Esophagus squamous epithelium (tissue), 5 donors: ENCODE results near the gene DNMT3B. TPM values are rescaled to one million over a fixed set of nuclear protein-coding genes. Genes with fewer than 3 reads are reported as not detected.

Source experiments
- DNase-seq: peaks from one replicate; lab custom pipeline; 2025; lab: John Stamatoyannopoulos, UW
- H3K27ac ChIP-seq, 4 donors: fragments of 200-600 bp; sonication (generic); one replicate each; pipeline ENCODE4 v1.5.1; 2016 to 2019; ENCODE audit warnings: mild to moderate bottlenecking in 1 of 4
- H3K27me3 ChIP-seq, 4 donors: fragments of 200-600 bp; sonication (generic); 1 replicate in 3 of 4; 2 replicates in 1 of 4; pipeline versions ENCODE4 v1.5.1 to v1.6.0; 2017 to 2021; ENCODE audit warnings: antibody characterized with exemption in 1 of 4
- H3K36me3 ChIP-seq, 3 donors: fragments of 200-600 bp; sonication (generic); one replicate each; pipeline ENCODE4 v1.5.1; 2016 to 2019
- H3K4me1 ChIP-seq, 3 donors: fragments of 200-600 bp; sonication (generic); one replicate each; pipeline ENCODE4 v1.5.1; 2017 to 2019
- H3K4me3 ChIP-seq, 4 donors: fragments of 200-600 bp; sonication (generic); 1 replicate in 3 of 4; 2 replicates in 1 of 4; pipeline ENCODE4 v1.5.1; 2016 to 2019; ENCODE audit warnings: mild to moderate bottlenecking in 2 of 4, moderate library complexity in 1 of 4
- H3K9me3 ChIP-seq, 3 donors: fragments of 200-600 bp; sonication (generic); one replicate each; pipeline ENCODE4 v1.5.1; 2016 to 2019
- CTCF ChIP-seq, 6 experiments: fragments of 450-650 bp in 4 of 6; fragments of 200-600 bp in 2 of 6; sonication (generic) in 2 of 6; IDR thresholded peaks; one replicate each; pipeline ENCODE4 v1.5.1; 2016 to 2019; ENCODE audit warnings: antibody characterized with exemption in 6 of 6, mild to moderate bottlenecking in 4 of 6, moderate library complexity in 4 of 6
- POLR2A ChIP-seq, 4 donors: fragments of 450-650 bp; IDR thresholded peaks; one replicate each; pipeline ENCODE4 v1.6.1; 2017; ENCODE audit warnings: antibody characterized with exemption in 4 of 4, mild to moderate bottlenecking in 4 of 4, moderate library complexity in 3 of 4
- WGBS, 2 donors: methylation state at CpG; one replicate each; pipeline ENCODE4 v1.1.5; 2018; 5-methylcytosine and 5-hydroxymethylcytosine counted together
- intact Hi-C: fragments of 100-400 bp; cut with DNase I; formaldehyde crosslinking; loops from one replicate; pipeline ENCODE4 v1.15.0; 2022
- total RNA-seq, 4 donors: library from RNA; depleted of rRNA; stranded (reverse); fragments of >200 nt; gene quantifications; one replicate each; pipeline ENCODE4 v1.1.0, GENCODE V29; 2016
- donor health status: DM: yes; HTN: yes; CAD: no.

Gene DNMT3B
- total RNA-seq, 4 donors from 2014 or later, result 0.44 to 2.2 (median 0.72) TPM

GRCh38 chr20:32804022-32804715 lies 42.0 kb downstream of the DNMT3B start:
- peaks cover 0 to 31% (median 0%) of the 10 kb centered on the region in 3 donors for H3K4me1 ChIP-seq
- H3K9me3 ChIP-seq, result no peaks in the 10 kb centered on the region
- intact Hi-C loops, result no loop called here
- no peaks in the 10 kb centered on the region for H3K27me3 ChIP-seq
- DNase-seq, result no peak
- H3K36me3 ChIP-seq, result peaks cover 0 to 26% (median 0%) of the 10 kb centered on the region in 3 donors
- TF ChIP-seq CTCF (IDR thresholded peaks at IDR 0.05) (no peak), POLR2A (IDR thresholded peaks at IDR 0.05) (no peak)
- peak overlapping the region in 2 of 4 donors; percentile 24 to 45 for H3K27ac ChIP-seq
- H3K4me3 ChIP-seq, result no peak overlapping the region
- 86 to 91% methylated on average over 7 to 8 of the region's 8 CpGs for WGBS, 2 donors

- Histone ChIP-seq H3K27me3 (no peaks in the 10 kb centered on the region), H3K36me3 (peaks cover 0 to 26% (median 0%) of the 10 kb centered on the region in 3 donors), H3K4me1 (peaks cover 0 to 31% (median 0%) of the 10 kb centered on the region in 3 donors), H3K9me3 (no peaks in the 10 kb centered on the region), H3K4me3 (no peak overlapping the region), H3K27ac (peak overlapping the region in 3 of 4 donors; percentile 9 to 45 (median 24))
- 88 to 100% methylated on average over 1 of the region's 3 CpGs for WGBS, 2 donors
- DNase-seq, result no peak
- TF ChIP-seq POLR2A (IDR thresholded peaks at IDR 0.05) (no peak), CTCF (IDR thresholded peaks at IDR 0.05) (no peak)
- intact Hi-C loops, result no loop called here
Observed at GRCh38 chr20:32804817-32805216, 42.6 kb downstream of the DNMT3B start.

- intact Hi-C loops, result no loop called here
- no peak for DNase-seq
- H3K9me3 ChIP-seq, result no peaks in the 10 kb centered on the region
- 88 to 91% methylated on average over 8 of the region's 8 CpGs for WGBS, 2 donors
- peaks cover 0 to 31% (median 0%) of the 10 kb centered on the region in 3 donors for H3K4me1 ChIP-seq
- no peaks in the 10 kb centered on the region for H3K27me3 ChIP-seq
- no peak overlapping the region for H3K4me3 ChIP-seq
- peaks cover 0 to 22% (median 0%) of the 10 kb centered on the region in 3 donors for H3K36me3 ChIP-seq
- peak overlapping the region in 3 of 4 donors; percentile 42 to 65 (median 57) for H3K27ac ChIP-seq
- TF ChIP-seq POLR2A (IDR thresholded peaks at IDR 0.05), result no peak
- TF ChIP-seq CTCF (IDR thresholded peaks at IDR 0.05), result no peak
Observed at GRCh38 chr20:32805721-32806120, 43.5 kb downstream of the DNMT3B start.

- 40 to 79% methylated on average over 5 of the region's 5 CpGs for WGBS, 2 donors
- Histone ChIP-seq H3K36me3 (peaks cover 0 to 15% (median 0%) of the 10 kb centered on the region in 3 donors), H3K9me3 (no peaks in the 10 kb centered on the region), H3K4me3 (no peak overlapping the region), H3K4me1 (peaks cover 0 to 31% (median 0%) of the 10 kb centered on the region in 3 donors), H3K27me3 (no peaks in the 10 kb centered on the region), H3K27ac (peak overlapping the region; percentile 5 to 65 (median 50))
- no peak for TF ChIP-seq POLR2A (IDR thresholded peaks at IDR 0.05)
- TF ChIP-seq CTCF (IDR thresholded peaks at IDR 0.05), result no peak
- intact Hi-C loops, result no loop called here
- DNase-seq, result no peak
Observed at GRCh38 chr20:32806356-32806755, 44.2 kb downstream of the DNMT3B start.

- H3K4me3 ChIP-seq, result no peak overlapping the region
- WGBS, 2 donors, result 68 to 90% methylated on average over 2 to 6 of the region's 9 CpGs
- intact Hi-C loops, result no loop called here
- peaks cover 0 to 6% (median 0%) of the 10 kb centered on the region in 3 donors for H3K36me3 ChIP-seq
- no peaks in the 10 kb centered on the region for H3K27me3 ChIP-seq
- H3K4me1 ChIP-seq, result peaks cover 0 to 31% (median 0%) of the 10 kb centered on the region in 3 donors
- TF ChIP-seq POLR2A (IDR thresholded peaks at IDR 0.05), result no peak
- TF ChIP-seq CTCF (IDR thresholded peaks at IDR 0.05), result no peak
- DNase-seq, result no peak
- no peaks in the 10 kb centered on the region for H3K9me3 ChIP-seq
- no peak overlapping the region for H3K27ac ChIP-seq
Observed at GRCh38 chr20:32807706-32808105, 45.5 kb downstream of the DNMT3B start.
